ENCODE results near the gene GZF1.

Gene GZF1

DNA sequence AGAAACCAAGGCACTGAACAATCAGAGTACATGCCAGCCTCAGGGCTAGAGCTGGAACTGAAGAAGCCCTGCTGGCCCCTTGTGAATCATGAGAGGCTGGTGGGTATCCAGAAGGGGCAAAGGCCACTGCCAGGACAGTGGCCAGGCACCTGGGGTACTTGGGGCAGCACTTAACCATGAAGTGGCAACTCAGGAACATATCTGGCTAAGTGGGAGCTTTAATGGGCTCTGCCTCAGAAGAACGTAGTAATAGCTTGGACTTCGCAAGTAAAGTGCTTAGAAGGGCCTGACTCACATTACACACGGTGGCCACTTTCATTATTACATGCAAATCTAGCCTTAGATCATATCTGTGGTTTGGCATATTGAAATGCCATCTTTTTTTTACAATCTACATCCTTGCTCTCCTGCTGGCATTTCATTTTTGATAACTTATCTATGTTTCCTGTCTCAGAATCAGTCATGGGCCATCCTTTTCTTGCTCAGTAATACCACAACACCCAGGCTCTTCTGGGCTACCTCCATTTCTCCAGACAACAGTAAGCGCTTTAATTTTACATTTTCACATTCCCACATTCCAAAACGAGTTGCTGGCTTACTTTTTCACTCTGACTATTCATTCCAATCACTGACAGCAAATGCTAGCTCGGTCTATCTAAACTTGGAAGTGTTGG, 37.7 kb downstream of the GZF1 start:
- FAIRE-seq: no peak
- TF ChIP-seq TAF1 (IDR thresholded peaks at IDR 0.05; ENCODE audit: borderline replicate concordance, low read depth, low read length) (no peak), POLR2AphosphoS5 (IDR thresholded peaks at IDR 0.05; ENCODE audit: low read depth, low read length) (no peak)

GRCh38 chr20:23401051-23401450, 39.1 kb downstream of the GZF1 start:
- TF ChIP-seq TAF1 (IDR thresholded peaks at IDR 0.05; ENCODE audit: borderline replicate concordance, low read depth, low read length) (no peak), POLR2A (IDR thresholded peaks at IDR 0.05; ENCODE audit: low read depth, low read length) (no peak), POLR2AphosphoS5 (IDR thresholded peaks at IDR 0.05; ENCODE audit: low read depth, low read length) (no peak)
- DNase-seq (ENCODE audit: insufficient read length): no peak
- FAIRE-seq: no peak

More for the DNA sequence above, 37.7 kb downstream of the GZF1 start:
- no peak for DNase-seq (ENCODE audit: insufficient read length)

- DNase-seq (ENCODE audit: insufficient read length) (no peak), FAIRE-seq (no peak)
- no peak for TF ChIP-seq POLR2AphosphoS5 (IDR thresholded peaks at IDR 0.05; ENCODE audit: low read depth, low read length)
- TF ChIP-seq TAF1 (IDR thresholded peaks at IDR 0.05; ENCODE audit: borderline replicate concordance, low read depth, low read length): no peak
These were observed 41.8 kb downstream of the GZF1 start for GRCh38 chr20:23403751-23404150.

DNA sequence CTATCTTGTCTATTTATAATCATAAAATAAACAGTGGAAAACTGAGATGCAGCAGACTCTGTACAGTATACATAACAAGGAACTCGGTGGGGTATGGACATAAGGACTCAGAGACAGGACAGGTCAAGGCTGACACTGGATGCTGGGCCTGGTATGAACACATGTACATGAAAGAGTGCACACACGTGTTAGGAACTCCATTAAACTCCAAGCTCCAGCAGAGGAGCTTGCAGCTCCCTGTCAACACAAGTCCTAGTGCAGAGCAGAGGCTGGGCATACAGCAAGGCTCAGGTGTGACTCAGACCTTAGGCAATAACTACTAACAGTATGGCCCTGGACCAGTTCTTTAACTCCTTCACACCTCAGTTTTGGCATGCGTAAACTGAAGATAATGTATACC, 42.2 kb downstream of the GZF1 start:
- no peak for TF ChIP-seq POLR2A (IDR thresholded peaks at IDR 0.05; ENCODE audit: low read depth, low read length)
- TF ChIP-seq POLR2AphosphoS5 (IDR thresholded peaks at IDR 0.05; ENCODE audit: low read depth, low read length): no peak
- TF ChIP-seq TAF1 (IDR thresholded peaks at IDR 0.05; ENCODE audit: borderline replicate concordance, low read depth, low read length): no peak

DNA sequence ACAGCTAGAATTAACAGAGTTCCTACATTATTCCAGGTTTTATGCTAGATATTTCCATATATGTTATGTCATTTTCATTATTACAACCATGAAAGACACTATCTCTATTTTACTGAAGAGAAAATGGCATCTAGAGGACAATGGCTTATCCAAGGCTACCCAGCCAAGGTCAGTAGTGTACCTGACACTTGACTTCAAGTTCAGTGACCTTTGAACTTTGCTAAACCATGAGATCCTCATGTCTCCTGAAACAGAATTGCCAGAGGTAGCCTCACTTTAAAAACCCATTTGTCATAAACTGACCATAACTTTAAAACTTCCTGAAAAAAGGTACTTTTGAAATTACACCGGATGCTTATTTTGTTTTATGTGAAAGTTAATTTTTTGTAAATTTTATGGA, 44.9 kb downstream of the GZF1 start:
- TF ChIP-seq POLR2A (IDR thresholded peaks at IDR 0.05; ENCODE audit: low read depth, low read length) (no peak), TAF1 (IDR thresholded peaks at IDR 0.05; ENCODE audit: borderline replicate concordance, low read depth, low read length) (no peak), POLR2AphosphoS5 (IDR thresholded peaks at IDR 0.05; ENCODE audit: low read depth, low read length) (no peak)
- no peak for FAIRE-seq

More for the DNA sequence above, 42.2 kb downstream of the GZF1 start:
- FAIRE-seq (no peak), DNase-seq (ENCODE audit: insufficient read length) (no peak)

DNA sequence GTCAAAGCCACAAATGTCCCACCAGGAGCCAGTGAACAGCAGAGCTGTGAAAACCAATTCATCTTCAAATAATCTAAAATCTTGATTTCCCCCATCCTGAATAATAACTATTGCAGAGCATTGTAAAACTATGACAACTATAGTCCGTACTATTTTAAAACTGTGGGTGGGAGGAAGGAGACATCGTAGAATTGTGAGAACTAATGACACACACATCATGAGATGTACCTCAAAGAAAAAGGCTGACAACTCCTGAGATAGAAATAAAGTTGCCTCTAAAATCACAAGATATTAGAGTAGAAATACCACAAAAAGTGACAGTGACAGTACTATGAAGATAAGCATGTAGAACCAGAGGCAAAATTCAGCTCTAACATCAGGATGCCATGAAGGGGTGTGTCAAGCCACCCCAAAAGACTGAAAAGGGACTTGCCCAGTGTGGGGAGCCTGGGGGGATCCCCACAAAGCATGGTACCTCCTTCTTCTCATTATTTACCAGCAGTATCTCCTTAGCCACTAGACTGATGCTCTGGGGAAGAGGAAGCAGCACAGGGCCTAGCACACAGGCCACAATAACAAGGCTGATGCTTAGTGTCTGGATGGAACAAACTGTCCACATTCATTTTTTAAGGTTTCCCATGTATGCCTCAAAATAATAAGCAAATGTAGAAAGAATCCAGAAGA, 45.9 kb downstream of the GZF1 start:
- TF ChIP-seq POLR2A (IDR thresholded peaks at IDR 0.05; ENCODE audit: low read depth, low read length) (no peak), POLR2AphosphoS5 (IDR thresholded peaks at IDR 0.05; ENCODE audit: low read depth, low read length) (no peak), TAF1 (IDR thresholded peaks at IDR 0.05; ENCODE audit: borderline replicate concordance, low read depth, low read length) (no peak)
- FAIRE-seq (peak; percentile 60), DNase-seq (ENCODE audit: insufficient read length) (no peak)

More for the DNA sequence above, 44.9 kb downstream of the GZF1 start:
- DNase-seq (ENCODE audit: insufficient read length): no peak

DNA sequence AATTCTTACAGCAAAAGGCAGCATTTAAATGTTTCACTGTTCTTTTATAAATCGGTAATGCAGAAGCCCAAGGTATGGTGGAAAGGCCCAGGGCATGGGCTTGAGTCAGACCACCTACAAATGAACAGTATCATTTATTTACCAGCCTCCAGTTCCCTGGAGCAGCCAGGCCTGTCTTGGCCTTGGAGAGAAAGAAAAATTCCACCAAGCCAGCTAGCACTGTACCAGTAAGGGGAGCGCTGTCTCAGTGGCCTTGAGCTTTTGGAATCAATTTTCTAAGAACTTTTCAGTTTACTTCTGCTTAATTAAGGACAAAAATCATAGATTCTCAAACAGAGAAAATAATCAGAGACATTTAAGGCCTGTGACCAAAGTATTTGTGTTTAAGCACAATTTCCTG, 47.0 kb downstream of the GZF1 start:
- no peak for DNase-seq (ENCODE audit: insufficient read length)
- peak; percentile 14 for FAIRE-seq
- TF ChIP-seq POLR2AphosphoS5 (IDR thresholded peaks at IDR 0.05; ENCODE audit: low read depth, low read length) (no peak), POLR2A (IDR thresholded peaks at IDR 0.05; ENCODE audit: low read depth, low read length) (no peak), TAF1 (IDR thresholded peaks at IDR 0.05; ENCODE audit: borderline replicate concordance, low read depth, low read length) (no peak)

- DNase-seq (ENCODE audit: insufficient read length) (no peak), FAIRE-seq (no peak)
- TF ChIP-seq POLR2A (IDR thresholded peaks at IDR 0.05; ENCODE audit: low read depth, low read length): no peak
- TF ChIP-seq TAF1 (IDR thresholded peaks at IDR 0.05; ENCODE audit: borderline replicate concordance, low read depth, low read length): no peak
- TF ChIP-seq POLR2AphosphoS5 (IDR thresholded peaks at IDR 0.05; ENCODE audit: low read depth, low read length): no peak
These were observed 47.8 kb downstream of the GZF1 start for GRCh38 chr20:23409800-23410199.

DNA sequence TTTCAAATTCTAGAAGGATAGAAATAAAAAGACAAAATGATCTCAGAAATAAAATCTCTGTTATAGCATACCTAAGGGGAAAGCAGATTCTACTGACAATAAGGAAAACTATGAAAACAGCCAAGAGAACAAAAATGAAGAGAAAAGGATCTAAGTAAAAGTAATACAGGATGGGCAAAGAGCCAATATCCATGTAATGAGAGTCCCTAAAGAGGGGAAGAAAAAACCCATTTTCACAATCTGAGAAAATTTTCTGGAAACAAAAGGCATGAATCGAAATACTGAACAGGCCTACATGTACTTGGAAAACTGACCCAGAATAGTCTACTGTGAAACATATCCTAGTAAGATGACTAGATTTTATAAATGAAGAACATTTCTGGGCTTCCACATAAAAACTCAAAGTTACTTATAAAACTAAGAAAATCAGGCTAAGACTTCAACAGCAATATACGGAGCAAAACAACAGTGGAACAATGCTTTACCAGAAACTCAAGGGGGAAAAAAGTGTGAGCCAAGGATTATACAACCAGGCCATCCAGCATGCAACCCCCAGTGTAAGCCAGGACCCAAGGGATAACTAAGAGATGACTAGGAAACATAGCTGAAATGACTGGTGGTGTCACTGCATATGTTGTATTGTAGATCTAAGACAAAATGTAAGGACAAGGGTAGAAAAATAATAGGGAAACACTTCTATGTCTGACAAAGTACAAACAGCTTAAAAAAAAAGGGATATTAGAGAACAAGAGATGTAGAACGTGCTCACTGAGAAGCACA, 49.1 kb downstream of the GZF1 start:
- DNase-seq (ENCODE audit: insufficient read length) (no peak), FAIRE-seq (no peak)
- TF ChIP-seq POLR2AphosphoS5 (IDR thresholded peaks at IDR 0.05; ENCODE audit: low read depth, low read length): no peak
- no peak for TF ChIP-seq TAF1 (IDR thresholded peaks at IDR 0.05; ENCODE audit: borderline replicate concordance, low read depth, low read length)
- TF ChIP-seq POLR2A (IDR thresholded peaks at IDR 0.05; ENCODE audit: low read depth, low read length): no peak

GRCh38 chr20:23412026-23412425, 50.0 kb downstream of the GZF1 start:
- DNase-seq (ENCODE audit: insufficient read length): no peak
- TF ChIP-seq POLR2AphosphoS5 (IDR thresholded peaks at IDR 0.05; ENCODE audit: low read depth, low read length) (no peak), TAF1 (IDR thresholded peaks at IDR 0.05; ENCODE audit: borderline replicate concordance, low read depth, low read length) (no peak), POLR2A (IDR thresholded peaks at IDR 0.05; ENCODE audit: low read depth, low read length) (no peak)
- FAIRE-seq: no peak

- no peak for TF ChIP-seq POLR2A (IDR thresholded peaks at IDR 0.05; ENCODE audit: low read depth, low read length)
- TF ChIP-seq POLR2AphosphoS5 (IDR thresholded peaks at IDR 0.05; ENCODE audit: low read depth, low read length): no peak
- no peak for TF ChIP-seq TAF1 (IDR thresholded peaks at IDR 0.05; ENCODE audit: borderline replicate concordance, low read depth, low read length)
- FAIRE-seq (no peak), DNase-seq (ENCODE audit: insufficient read length) (no peak)
These were observed 52.0 kb downstream of the GZF1 start for GRCh38 chr20:23413862-23414422.
